OCI-LY7 (cell line): ENCODE measurements around the gene ACSL3.

Experiments
- EZH2phosphoT487 ChIP-seq: fragments of 200-600 bp; sonication (generic); IDR thresholded peaks from 2 replicates; pipeline ENCODE4 v1.6.1; 2018; ENCODE audit warnings: low read depth, borderline replicate concordance, mild to moderate bottlenecking, mixed run types, antibody characterized with exemption, low read length, moderate library complexity, mixed read lengths
- TF ChIP-seq, protein P1 (sequence below): fragments of 200-600 bp; sonication (generic); conservative IDR thresholded peaks from 2 replicates; pipeline ENCODE4 v1.5.1; 2014; ENCODE audit warnings: mild to moderate bottlenecking, antibody characterized with exemption, low read length, moderate library complexity, mixed read lengths

GRCh38 chr2:222813177-222813843 lies 47.5 kb upstream of the ACSL3 start:
- no peak for TF ChIP-seq EZH2phosphoT487
- TF ChIP-seq, protein P1, sequence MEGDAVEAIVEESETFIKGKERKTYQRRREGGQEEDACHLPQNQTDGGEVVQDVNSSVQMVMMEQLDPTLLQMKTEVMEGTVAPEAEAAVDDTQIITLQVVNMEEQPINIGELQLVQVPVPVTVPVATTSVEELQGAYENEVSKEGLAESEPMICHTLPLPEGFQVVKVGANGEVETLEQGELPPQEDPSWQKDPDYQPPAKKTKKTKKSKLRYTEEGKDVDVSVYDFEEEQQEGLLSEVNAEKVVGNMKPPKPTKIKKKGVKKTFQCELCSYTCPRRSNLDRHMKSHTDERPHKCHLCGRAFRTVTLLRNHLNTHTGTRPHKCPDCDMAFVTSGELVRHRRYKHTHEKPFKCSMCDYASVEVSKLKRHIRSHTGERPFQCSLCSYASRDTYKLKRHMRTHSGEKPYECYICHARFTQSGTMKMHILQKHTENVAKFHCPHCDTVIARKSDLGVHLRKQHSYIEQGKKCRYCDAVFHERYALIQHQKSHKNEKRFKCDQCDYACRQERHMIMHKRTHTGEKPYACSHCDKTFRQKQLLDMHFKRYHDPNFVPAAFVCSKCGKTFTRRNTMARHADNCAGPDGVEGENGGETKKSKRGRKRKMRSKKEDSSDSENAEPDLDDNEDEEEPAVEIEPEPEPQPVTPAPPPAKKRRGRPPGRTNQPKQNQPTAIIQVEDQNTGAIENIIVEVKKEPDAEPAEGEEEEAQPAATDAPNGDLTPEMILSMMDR, result no peak
